Fibroblast of skin of right biceps (primary cell): ENCODE results near the gene SCYL1.

Experiments used
- DNase-seq: peaks from one replicate; pipeline ENCODE4 v3.0.0-alpha.2; 2013

Gene SCYL1

DNA sequence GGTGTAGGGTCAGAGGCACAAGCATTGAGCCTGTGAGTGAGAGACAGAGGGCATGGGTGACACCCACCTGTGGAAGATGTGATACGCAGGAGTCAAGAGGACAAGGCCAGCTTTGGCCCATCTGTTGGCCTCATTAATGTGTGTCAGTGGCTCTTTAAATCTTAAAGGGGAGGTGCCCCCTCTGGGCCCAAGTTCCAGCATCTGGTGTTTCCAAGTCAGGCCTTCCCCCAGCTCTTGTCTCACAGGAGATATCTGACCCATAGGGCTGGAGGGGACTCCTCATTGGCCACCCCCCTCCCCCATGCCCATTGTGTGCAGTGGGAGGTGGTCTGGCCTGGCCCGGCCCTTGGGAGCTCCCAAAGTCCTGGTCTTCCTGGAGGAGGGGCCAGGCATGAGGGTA, 61.8 kb downstream of the SCYL1 start:
- DNase-seq: no peak
